Measurements from ENCODE around the gene CYP27A1.

Gene CYP27A1

DNA sequence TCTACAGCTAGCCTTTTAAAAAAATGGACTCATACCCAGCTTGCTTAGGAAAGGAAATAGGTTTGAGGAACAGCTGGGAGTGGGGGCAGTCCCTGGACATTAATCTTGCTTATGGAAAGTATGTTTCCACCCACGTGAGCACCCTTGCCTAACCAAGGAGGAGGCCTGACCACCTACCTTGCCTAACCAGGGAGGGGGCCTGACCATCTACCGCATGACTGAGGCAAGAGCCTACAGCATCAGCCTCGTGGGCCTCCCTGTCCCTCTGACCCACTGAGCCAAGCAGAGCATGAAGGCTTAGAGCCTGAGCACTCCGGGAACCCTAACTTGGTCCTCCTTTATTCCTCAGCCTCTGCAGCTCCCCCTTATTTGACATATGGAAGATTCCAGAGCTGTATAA is 29.4 kb downstream of the CYP27A1 start:
- no peak for DNase-seq (ENCODE audit: low spot score)

DNA sequence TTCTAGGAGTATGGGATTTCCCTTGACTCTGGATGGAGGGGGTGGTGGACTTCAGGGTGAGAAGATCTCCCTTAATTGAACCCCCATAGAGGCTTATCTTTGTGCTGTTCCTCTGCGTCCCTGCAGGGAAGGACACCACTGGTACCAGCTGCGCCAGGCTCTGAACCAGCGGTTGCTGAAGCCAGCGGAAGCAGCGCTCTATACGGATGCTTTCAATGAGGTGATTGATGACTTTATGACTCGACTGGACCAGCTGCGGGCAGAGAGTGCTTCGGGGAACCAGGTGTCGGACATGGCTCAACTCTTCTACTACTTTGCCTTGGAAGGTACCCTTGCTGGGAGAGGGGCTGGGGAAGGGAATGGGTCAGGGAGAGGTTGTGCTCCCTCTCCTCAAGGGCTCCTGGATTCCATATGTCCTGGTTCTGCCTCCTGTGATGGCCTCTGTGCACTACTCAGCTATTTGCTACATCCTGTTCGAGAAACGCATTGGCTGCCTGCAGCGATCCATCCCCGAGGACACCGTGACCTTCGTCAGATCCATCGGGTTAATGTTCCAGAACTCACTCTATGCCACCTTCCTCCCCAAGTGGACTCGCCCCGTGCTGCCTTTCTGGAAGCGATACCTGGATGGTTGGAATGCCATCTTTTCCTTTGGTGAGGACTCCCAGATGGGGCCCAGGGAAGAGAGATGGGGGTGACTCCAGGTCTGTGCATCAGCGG is 30.3 kb downstream of the CYP27A1 start:
- no peak for DNase-seq (ENCODE audit: low spot score)

DNA sequence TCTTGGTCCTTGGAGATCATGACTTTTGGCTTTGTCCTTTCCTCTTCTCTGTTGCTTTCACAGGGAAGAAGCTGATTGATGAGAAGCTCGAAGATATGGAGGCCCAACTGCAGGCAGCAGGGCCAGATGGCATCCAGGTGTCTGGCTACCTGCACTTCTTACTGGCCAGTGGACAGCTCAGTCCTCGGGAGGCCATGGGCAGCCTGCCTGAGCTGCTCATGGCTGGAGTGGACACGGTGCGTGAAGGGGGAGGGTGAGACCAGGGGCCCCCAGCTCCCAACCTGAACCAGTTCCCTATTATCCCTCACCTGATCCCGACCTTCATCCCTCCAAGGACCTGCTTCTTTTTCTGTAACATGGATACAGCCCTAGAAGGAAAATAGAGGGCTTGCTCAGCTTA is 30.9 kb downstream of the CYP27A1 start:
- DNase-seq (ENCODE audit: low spot score): no peak

DNA sequence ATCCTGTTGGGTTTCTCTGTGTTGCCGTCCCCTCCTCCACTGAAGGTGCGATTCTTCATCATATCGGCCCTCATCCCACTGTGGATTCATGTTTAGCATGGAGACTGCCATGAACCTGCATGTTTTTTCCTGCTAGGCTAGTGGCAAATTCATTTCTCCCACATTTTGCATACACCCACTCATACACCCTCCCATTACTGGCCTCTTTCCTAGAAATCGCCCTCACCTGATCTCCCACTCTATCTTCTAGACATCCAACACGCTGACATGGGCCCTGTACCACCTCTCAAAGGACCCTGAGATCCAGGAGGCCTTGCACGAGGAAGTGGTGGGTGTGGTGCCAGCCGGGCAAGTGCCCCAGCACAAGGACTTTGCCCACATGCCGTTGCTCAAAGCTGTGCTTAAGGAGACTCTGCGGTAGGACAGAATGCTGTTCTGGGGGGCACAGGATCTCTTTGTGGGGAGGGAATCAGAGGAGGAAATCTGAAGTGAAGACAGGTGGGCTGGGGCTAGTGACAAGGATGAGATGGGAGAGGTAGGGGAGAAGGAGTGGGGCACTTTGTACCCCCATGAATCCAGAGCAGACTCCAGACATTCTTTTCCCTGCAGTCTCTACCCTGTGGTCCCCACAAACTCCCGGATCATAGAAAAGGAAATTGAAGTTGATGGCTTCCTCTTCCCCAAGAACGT is 32.0 kb downstream of the CYP27A1 start:
- no peak for DNase-seq (ENCODE audit: low spot score)

DNA sequence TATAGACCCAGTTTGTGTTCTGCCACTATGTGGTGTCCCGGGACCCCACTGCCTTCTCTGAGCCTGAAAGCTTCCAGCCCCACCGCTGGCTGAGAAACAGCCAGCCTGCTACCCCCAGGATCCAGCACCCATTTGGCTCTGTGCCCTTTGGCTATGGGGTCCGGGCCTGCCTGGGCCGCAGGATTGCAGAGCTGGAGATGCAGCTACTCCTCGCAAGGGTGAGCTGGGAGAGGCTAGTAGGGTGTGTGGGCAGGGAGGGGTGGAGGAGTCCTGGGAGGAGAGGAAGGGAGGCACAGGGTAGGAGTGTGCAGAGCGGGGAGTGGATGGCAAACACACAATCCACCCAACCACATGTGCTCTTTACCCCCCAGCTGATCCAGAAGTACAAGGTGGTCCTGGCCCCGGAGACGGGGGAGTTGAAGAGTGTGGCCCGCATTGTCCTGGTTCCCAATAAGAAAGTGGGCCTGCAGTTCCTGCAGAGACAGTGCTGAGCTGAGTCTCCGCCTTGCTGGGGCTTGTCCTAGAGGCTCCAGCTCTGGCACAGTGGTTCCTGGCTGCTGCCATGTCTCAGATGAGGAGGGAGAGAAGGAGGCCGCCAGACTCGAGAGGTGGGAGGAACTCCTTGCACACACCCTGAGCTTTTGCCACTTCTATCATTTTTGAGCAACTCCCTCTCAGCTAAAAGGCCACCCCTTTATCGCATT is 32.7 kb downstream of the CYP27A1 start:
- DNase-seq (ENCODE audit: low spot score): no peak

DNA sequence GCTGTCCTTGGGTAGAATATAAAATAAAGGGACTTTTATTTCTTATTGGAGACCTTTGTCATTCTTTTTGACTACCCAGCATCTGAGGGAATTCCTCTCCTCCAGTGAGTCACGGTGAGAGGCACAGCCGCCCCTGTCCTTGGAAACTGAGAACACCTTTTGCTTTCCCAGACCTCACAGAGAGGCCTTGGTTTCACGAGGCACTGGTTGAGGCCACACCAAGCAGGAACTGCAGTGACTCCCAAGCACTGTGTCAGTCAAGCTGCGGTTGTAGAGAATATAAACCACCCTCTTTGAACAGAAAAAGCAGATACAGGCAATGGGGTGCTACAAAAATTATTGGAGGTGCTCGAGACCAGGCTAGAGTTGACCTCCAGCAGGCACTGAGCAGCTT is 33.3 kb downstream of the CYP27A1 start:
- DNase-seq (ENCODE audit: low spot score): no peak

DNA sequence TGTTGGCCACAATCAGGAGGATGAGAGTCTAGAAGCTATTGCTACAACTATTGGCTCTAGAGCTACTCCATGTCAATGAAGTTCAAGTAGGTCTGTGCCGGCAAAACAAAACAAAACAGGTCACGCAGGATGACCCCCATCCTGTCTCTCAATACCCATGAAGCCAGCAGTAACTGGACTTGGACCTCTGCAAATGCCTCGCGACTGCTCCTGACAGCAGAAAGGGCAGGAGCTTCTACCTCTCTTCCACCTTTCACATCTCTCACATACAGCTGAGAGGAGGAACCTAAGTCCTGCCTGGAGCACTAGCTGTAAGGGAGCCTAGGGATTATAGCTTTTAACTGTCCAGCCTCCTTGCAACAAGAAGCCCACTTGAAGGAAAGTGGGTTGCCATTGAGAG is 33.7 kb downstream of the CYP27A1 start:
- DNase-seq (ENCODE audit: low spot score): no peak

DNA sequence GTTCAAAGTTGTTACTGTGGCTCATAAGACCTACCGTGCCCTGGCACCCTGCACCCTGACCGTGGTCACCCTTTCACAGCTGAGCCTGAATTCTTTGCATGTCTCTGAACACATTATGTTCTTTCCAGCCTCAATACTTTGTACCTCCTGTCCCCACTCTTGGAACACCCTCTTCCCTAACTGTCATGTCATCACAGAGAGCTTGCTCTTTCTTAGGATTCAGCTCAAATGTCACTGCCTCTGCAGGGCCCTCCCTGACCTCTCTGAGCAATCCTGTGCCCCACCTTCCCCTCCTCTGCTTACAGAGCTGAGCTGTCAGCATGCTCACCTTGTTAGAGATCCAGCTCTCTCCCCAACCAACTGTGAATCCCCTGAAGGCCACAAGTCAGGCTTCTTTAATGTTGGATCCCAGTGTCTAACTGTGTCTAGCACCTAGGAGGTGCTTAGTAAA is 34.6 kb downstream of the CYP27A1 start:
- no peak for DNase-seq (ENCODE audit: low spot score)

DNA sequence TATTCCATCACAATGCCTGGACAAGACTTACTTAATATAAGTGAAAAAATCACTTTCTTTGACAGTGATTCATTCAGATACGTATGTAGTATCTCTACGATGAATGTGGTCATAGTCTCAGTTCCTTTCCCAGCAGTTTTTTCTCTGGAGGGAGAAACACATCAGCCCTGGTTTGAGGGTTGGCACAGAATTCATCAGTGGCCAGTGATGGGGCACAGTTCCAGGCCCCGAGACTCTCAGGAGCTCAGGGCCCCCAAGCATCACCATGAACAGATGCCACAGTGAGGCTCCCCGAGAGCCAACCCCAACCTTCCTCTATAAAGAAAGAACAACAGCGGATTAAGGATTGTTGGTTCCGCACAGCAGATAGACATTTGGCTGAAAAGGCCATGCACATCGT is 37.1 kb downstream of the CYP27A1 start:
- no peak for DNase-seq (ENCODE audit: low spot score)

DNA sequence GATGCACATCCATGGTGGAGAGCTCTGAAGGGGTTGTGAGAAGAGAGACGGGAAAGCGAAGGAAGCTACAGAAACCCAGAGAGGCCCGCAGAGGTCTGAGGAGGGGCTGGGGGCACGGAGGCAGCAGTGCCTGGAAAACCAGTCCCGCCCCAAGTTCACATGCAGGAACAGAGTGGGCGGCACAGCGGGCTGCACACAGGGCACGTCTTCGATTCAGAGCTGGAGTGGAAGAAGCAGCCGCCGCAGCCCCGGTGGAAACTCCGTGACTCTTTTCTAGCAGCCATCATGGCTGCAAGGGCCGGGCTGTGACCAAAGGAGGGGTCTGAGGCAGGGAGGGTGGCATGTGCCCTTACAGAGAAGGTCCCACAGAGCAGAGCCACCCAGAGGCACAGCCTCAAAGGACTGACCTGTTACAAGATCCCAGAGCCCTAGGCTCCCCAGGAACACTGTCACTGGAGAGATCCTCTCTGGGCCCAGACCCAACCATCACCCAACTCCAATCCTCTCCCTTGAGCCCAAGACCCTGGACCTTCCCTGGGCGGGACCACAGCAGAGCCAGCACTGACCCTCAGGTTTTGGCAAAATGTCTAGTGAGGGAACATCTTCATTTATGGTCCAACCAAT is 38.9 kb downstream of the CYP27A1 start:
- no peak for DNase-seq (ENCODE audit: low spot score)

DNA sequence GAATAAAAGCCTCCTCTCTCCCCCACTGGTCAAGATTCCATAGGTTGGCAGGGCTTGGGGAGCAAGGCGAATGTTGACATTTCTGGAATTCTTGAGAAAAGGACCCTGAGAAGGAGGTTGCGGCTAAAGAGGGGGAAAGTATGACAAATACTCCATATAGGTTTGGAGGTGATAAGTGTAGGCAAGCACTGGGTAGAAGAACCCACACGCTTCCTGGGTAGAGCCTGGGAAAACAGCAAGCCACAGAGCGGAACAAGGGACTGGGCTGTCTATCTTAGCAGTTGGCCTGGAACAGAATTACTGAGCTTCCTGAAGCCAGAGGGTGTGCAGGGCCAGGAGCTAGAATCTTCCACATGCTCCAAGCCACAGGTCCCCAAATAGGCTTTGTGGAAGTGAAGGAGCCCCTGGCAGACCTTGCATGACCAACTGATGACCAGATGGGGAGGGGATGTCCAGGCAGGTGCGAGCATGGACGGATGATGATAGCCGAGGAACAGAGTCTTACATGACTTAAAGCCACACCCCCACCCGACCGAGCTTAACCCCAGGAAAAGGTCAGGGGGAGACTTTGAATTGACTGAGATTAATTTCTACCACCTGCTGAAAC is 39.8 kb downstream of the CYP27A1 start:
- DNase-seq (ENCODE audit: low spot score): no peak

DNA sequence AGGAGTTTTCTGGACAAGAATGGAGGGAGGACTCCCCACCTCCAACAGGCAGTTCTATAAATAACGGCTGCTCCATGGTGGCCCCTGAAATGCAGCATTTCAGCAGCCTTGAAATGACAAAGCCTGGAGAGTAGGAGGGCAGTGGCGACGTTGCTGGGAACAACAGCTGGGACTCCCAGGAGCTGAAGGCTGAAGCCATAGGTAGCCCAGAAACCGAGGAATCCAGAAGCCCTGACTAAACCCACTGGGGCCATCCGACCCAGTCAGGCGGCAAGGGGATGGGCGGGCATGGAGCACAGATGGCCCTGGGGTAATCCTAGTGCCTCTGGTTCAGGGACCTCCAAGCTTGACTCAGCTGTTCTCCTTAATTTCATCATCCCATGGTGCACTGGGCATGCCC is 40.7 kb downstream of the CYP27A1 start:
- no peak for DNase-seq (ENCODE audit: low spot score)

DNA sequence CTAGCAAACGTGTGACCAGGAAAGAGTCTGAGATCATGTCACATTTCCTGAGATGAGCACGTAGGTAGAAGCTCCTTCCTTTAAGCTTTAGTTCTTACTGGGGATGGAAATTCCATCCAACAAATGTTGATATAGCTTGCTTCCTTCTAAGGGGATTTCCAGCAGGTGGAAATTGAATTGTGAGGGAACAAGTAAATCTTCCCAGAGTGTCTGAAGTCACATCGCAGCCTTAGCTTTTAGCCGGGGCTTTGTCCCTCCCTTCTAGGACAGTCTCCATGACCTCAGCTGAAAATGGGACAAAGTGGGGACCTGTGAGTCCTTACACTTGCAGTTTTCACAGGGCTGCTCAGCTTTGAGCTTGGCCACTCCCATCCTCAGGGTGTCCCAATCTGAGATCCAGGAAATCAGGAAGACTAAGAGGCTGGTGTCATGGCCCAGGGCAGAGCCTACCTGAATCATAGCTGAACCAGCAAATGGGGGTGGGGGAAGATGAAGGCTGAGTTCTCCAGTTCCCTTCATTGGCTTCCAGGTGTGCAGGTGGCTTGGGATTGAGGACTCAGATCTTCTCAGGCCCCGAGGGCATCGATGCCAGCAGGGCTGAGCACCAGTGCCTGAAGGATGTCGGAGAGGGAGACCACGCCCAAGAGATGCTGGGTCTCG is 41.4 kb downstream of the CYP27A1 start:
- no peak for DNase-seq (ENCODE audit: low spot score)

DNA sequence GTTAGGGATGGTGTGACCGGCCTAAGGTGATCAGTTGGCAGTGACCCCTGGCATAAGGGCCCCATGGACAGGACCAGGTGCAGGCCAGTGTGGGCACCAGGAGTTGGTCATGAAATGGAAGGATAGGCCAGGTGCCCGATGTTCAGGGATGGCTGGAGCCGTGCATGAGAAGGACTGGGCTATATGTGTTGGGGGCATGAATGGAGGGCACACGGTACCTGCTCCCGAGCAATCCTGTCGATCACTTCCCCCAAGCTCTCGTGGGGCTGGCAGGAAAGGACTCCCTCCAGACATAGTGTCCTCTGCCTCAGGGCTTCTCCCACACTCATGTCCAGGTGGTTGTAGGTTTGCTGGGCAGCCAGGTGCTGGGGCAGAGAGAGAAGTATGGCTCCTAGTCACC is 42.1 kb downstream of the CYP27A1 start:
- DNase-seq (ENCODE audit: low spot score): no peak

DNA sequence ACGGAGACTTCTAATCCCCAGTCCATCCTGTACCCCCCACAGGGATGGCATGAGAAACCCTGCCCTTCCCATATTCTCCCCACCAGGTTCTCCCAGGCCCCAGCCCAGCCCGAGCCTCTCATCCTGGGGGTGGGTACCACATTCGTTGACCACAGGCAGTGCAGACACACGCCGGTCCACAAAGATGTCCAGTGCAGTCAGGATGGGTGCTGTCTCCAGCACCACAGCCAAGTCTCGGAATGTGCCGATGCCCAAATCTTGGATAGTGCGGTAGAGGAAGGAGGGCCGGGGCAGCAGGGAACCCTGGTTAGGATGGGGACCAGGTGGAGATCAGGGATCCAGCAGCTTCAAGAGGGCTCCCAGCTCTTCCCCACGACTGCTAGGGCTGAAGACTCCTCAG is 44.8 kb downstream of the CYP27A1 start:
- DNase-seq (ENCODE audit: low spot score): no peak

DNA sequence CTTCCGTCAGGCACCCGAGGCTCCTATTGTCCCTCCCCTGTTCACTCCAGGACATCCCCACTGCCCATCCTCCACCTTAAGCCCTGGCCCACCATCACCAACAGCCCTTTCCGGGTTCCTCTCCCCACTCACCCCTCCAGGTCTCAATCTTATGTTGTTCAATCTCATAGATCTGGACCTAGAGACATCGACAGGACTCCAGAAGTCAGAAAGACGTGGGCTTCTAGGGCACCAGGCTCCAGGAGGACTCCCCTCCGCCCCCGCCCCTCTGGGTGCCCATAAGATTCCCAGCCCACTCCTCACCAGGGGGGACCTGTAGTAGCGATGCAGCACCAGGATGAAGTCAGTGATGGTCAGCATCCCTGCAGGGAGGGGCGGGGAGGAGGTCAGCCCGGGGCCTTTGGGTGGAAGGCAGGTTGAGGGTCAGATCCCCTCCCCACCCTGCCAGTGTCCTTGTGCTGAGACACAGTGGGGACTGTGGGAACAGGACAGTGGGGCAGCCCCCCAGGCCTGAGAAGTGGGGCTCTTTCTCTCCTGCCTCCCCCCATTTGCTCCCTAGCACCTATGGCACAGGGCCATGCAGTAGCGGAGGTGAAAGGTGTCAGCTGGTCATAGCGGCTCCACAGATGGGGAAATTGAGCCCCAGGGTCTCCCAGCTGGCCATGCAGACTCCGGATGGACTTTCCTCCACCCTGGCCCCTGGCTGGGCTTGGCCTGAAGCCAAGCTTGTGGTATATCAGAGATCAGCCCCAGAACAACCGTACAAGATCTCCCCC is 45.9 kb downstream of the CYP27A1 start:
- no peak for DNase-seq (ENCODE audit: low spot score)

DNA sequence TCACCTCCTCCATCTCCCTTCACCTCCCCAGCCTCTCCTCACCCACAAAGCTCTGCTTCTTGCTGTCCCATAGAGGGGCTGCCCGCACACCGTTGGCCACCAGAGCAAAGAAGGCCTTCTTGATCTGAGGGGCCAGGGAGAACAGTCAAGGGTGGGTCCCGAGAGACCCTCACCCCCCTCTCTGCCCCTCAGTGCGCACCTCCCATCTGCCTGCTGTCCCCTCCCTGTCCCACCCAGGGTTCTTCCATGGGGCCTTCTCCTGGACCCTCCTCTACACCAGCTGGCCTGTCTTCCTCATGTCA is 46.5 kb downstream of the CYP27A1 start:
- no peak for DNase-seq (ENCODE audit: low spot score)

DNA sequence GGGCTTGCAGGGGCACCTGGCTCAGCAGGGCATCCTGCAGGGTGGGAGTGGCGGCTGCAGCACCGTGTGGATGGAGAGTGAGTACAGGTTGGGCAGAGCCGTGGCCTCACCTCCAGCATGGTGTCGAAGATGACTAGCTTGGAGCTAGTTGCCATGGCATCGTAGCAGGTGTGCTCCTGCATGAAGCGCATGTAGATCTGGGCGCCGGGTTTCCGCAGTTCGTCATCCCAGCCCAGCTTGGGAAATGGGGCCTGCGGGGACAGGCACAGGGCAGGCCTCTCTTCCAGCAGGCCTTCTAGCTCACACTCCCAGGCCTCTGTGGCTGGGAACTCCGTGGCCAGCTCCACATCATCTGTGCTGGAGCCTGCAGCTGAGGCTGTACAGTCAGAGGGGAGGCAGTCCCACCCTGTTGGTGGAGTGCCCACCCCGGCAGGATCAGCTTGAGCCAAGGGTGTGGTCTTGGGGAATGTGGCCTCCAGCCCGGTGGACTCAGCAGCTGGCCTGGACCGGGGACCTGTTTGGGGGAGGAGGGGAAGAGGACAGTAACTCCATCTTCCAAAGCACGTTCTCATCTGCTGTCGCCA is 48.0 kb downstream of the CYP27A1 start:
- no peak for DNase-seq (ENCODE audit: low spot score)

DNA sequence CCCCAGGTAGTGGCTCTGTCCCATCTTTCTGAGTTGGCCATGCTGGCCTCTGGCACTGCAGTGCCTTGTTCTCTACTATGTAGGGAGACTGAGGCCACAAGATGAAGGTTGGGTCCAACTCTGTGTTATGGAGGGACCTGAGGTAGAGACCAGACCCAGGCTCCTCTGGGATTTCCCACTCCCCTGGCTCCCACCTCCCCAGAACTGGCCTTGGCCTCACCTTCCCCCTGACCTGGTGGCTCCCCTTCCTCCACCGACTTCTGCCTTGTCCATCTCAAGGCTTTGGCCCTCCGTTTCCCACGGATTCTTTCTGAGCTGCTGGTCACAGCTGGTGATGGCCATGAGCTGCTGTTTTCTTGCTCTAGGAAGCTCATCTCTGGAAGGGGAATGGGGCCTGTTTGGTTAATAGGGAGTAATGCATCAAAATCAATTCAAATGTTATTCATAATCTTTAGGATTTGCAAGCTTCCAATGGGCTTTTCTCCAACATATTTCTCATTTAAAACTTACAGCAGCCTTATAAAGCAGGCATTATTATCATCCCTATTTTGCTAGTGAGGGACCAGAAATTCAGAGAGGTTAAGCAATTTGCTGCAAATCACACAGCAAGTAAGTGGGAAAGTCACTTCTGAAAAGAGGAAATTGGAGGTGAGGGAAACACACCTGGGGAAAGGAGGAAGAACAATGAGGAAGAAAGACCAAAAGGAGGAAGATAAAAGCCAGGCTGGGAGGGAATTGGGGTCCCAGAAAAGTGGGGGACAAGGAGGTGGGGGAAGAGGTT is 48.8 kb downstream of the CYP27A1 start:
- DNase-seq (ENCODE audit: low spot score): no peak

DNA sequence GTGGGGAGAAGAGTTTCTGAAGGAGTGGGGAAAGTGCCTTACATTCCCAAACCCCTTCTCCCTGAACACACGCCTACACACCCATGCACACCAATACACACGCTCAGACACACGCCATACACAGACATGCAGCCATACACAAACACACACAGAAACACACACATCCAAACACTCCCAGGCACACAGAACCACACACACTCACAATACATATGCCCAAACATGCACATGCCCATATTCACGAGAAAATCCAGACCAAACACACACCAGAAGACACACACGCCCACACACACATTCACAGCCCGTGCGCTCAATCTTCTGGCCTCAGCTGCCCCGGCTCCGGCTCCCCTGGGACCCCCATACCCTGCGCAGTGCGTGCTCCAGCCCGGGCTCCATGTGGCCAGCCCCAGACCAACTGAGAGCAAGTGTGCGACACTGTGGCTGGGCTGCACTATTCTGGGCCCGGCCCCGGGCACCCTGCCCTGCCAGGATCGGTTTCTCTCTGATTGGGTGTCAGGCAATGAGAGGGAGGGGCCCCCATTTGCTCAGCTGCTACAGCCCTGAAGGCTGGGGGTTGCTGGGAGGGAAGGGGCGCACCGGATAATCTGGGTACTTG is 49.5 kb downstream of the CYP27A1 start, which contains the start of gene PRKAG3:
Gene PRKAG3, minus strand, starts transcription at position 426 of the 613 bp plus-strand sequence.
- no peak for DNase-seq (ENCODE audit: low spot score)

All from NAMALWA (cell line).